ENCODE measurements around the gene SCRG1.

The SCRG1 gene

GRCh38 chr4:173398779-173399415 is at the start of gene SCRG1:
SCRG1 (minus strand) TSS chr4:173399116; CDS start chr4:173391414, 7,702 bp downstream.
- no peak for DNase-seq
- TF ChIP-seq POLR2A (IDR thresholded peaks at IDR 0.05; ENCODE audit: low read length): no peak
- TF ChIP-seq GATA1 (IDR thresholded peaks at IDR 0.05; ENCODE audit: low read depth, low read length): no peak

- DNase-seq: no peak
Observed at GRCh38 chr4:173448103-173448502, 49.2 kb upstream of the SCRG1 start.

GRCh38 chr4:173446416-173446815 is 47.5 kb upstream of the SCRG1 start:
- no peak for DNase-seq
- TF ChIP-seq GATA1 (IDR thresholded peaks at IDR 0.05; ENCODE audit: low read depth, low read length): no peak
- no peak for TF ChIP-seq POLR2A (IDR thresholded peaks at IDR 0.05; ENCODE audit: low read length)

More at GRCh38 chr4:173448103-173448502, 49.2 kb upstream of the SCRG1 start:
- no peak for TF ChIP-seq POLR2A (IDR thresholded peaks at IDR 0.05; ENCODE audit: low read length)
- TF ChIP-seq GATA1 (IDR thresholded peaks at IDR 0.05; ENCODE audit: low read depth, low read length): no peak

- DNase-seq: peak; percentile 29 to 51
- TF ChIP-seq POLR2A (IDR thresholded peaks at IDR 0.05; ENCODE audit: low read length): no peak
- TF ChIP-seq GATA1 (IDR thresholded peaks at IDR 0.05; ENCODE audit: low read depth, low read length): no peak
Observed at GRCh38 chr4:173443121-173443520, 44.2 kb upstream of the SCRG1 start.

GRCh38 chr4:173442223-173442932 is 43.5 kb upstream of the SCRG1 start:
- TF ChIP-seq POLR2A (IDR thresholded peaks at IDR 0.05; ENCODE audit: low read length) (no peak), GATA1 (IDR thresholded peaks at IDR 0.05; ENCODE audit: low read depth, low read length) (no peak)
- peak; percentile 26 to 44 for DNase-seq

GRCh38 chr4:173440888-173441287 is 42.0 kb upstream of the SCRG1 start:
- no peak for DNase-seq
- TF ChIP-seq POLR2A (IDR thresholded peaks at IDR 0.05; ENCODE audit: low read length): no peak
- no peak for TF ChIP-seq GATA1 (IDR thresholded peaks at IDR 0.05; ENCODE audit: low read depth, low read length)

GRCh38 chr4:173436771-173437265 is 37.9 kb upstream of the SCRG1 start:
- no peak for DNase-seq
- TF ChIP-seq POLR2A (IDR thresholded peaks at IDR 0.05; ENCODE audit: low read length) (no peak), GATA1 (IDR thresholded peaks at IDR 0.05; ENCODE audit: low read depth, low read length) (no peak)

GRCh38 chr4:173436149-173436579 is 37.2 kb upstream of the SCRG1 start:
- TF ChIP-seq GATA1 (IDR thresholded peaks at IDR 0.05; ENCODE audit: low read depth, low read length): no peak
- TF ChIP-seq POLR2A (IDR thresholded peaks at IDR 0.05; ENCODE audit: low read length): no peak
- no peak for DNase-seq

GRCh38 chr4:173434231-173434630 is 35.3 kb upstream of the SCRG1 start:
- TF ChIP-seq GATA1 (IDR thresholded peaks at IDR 0.05; ENCODE audit: low read depth, low read length): no peak
- no peak for TF ChIP-seq POLR2A (IDR thresholded peaks at IDR 0.05; ENCODE audit: low read length)
- no peak for DNase-seq

- TF ChIP-seq GATA1 (IDR thresholded peaks at IDR 0.05; ENCODE audit: low read depth, low read length) (no peak), POLR2A (IDR thresholded peaks at IDR 0.05; ENCODE audit: low read length) (no peak)
- no peak for DNase-seq
Observed at GRCh38 chr4:173433447-173433846, 34.5 kb upstream of the SCRG1 start.

GRCh38 chr4:173432430-173432829 is 33.5 kb upstream of the SCRG1 start:
- no peak for DNase-seq
- no peak for TF ChIP-seq POLR2A (IDR thresholded peaks at IDR 0.05; ENCODE audit: low read length)
- no peak for TF ChIP-seq GATA1 (IDR thresholded peaks at IDR 0.05; ENCODE audit: low read depth, low read length)

GRCh38 chr4:173426064-173426463 is 27.1 kb upstream of the SCRG1 start:
- no peak for DNase-seq

GRCh38 chr4:173424899-173425805 is 26.2 kb upstream of the SCRG1 start:
- TF ChIP-seq POLR2A (IDR thresholded peaks at IDR 0.05; ENCODE audit: low read length) (no peak), GATA1 (IDR thresholded peaks at IDR 0.05; ENCODE audit: low read depth, low read length) (no peak)
- DNase-seq: no peak

More at GRCh38 chr4:173426064-173426463, 27.1 kb upstream of the SCRG1 start:
- TF ChIP-seq GATA1 (IDR thresholded peaks at IDR 0.05; ENCODE audit: low read depth, low read length) (no peak), POLR2A (IDR thresholded peaks at IDR 0.05; ENCODE audit: low read length) (no peak)

GRCh38 chr4:173420801-173421200 is 21.9 kb upstream of the SCRG1 start:
- DNase-seq: peak; percentile 21 to 24
- TF ChIP-seq GATA1 (IDR thresholded peaks at IDR 0.05; ENCODE audit: low read depth, low read length) (no peak), POLR2A (IDR thresholded peaks at IDR 0.05; ENCODE audit: low read length) (no peak)

Data from erythroblast (primary cell).